IPS-18a (cell line): Measurements from ENCODE around the gene SORCS3.

Experiments used
- H3K27ac ChIP-seq: one replicate; pipeline ENCODE4 v1.5.1; 2013; ENCODE audit warnings: low read length
- H3K27me3 ChIP-seq: one replicate; pipeline ENCODE4 v1.6.1; 2013; ENCODE audit warnings: mild to moderate bottlenecking, low read length; ENCODE audit not compliant: control insufficient read depth, insufficient read depth
- H3K36me3 ChIP-seq: one replicate; pipeline ENCODE4 v1.6.1; 2013; ENCODE audit warnings: low read depth, low read length; ENCODE audit not compliant: control insufficient read depth
- H3K4me1 ChIP-seq: one replicate; pipeline ENCODE4 v1.6.1; 2013; ENCODE audit warnings: low read depth, low read length; ENCODE audit not compliant: control insufficient read depth
- H3K4me3 ChIP-seq: one replicate; pipeline ENCODE4 v1.5.1; 2013; ENCODE audit warnings: low read length
- H3K9ac ChIP-seq: one replicate; pipeline ENCODE4 v1.6.1; 2013; ENCODE audit warnings: mild to moderate bottlenecking, low read length, moderate library complexity
- H3K9me3 ChIP-seq: one replicate; pipeline ENCODE4 v1.6.1; 2013; ENCODE audit warnings: low read depth, low read length; ENCODE audit not compliant: control insufficient read depth

Gene SORCS3

GRCh38 chr10:104873161-104873560, 232.1 kb downstream of the SORCS3 start:
- no peaks in the 10 kb centered on the region for H3K27me3 ChIP-seq
- no peaks in the 10 kb centered on the region for H3K4me1 ChIP-seq

GRCh38 chr10:104875561-104875960, 234.5 kb downstream of the SORCS3 start:
- no peaks in the 10 kb centered on the region for H3K27me3 ChIP-seq
- H3K36me3 ChIP-seq: no peaks in the 10 kb centered on the region
- no peak overlapping the region for H3K27ac ChIP-seq
- no peaks in the 10 kb centered on the region for H3K4me1 ChIP-seq
- no peak overlapping the region for H3K9ac ChIP-seq
- no peak overlapping the region for H3K4me3 ChIP-seq
- no peaks in the 10 kb centered on the region for H3K9me3 ChIP-seq

More at GRCh38 chr10:104873161-104873560, 232.1 kb downstream of the SORCS3 start:
- Histone ChIP-seq H3K27ac (no peak overlapping the region), H3K9ac (no peak overlapping the region), H3K9me3 (no peaks in the 10 kb centered on the region), H3K4me3 (no peak overlapping the region), H3K36me3 (no peaks in the 10 kb centered on the region)

- Histone ChIP-seq H3K36me3 (no peaks in the 10 kb centered on the region), H3K9me3 (no peaks in the 10 kb centered on the region), H3K27me3 (no peaks in the 10 kb centered on the region), H3K27ac (no peak overlapping the region), H3K4me3 (no peak overlapping the region), H3K4me1 (no peaks in the 10 kb centered on the region), H3K9ac (no peak overlapping the region)
Measured at GRCh38 chr10:104880624-104881398, 239.7 kb downstream of the SORCS3 start.

- no peaks in the 10 kb centered on the region for H3K27me3 ChIP-seq
- no peaks in the 10 kb centered on the region for H3K4me1 ChIP-seq
- H3K9me3 ChIP-seq: no peaks in the 10 kb centered on the region
- no peak overlapping the region for H3K4me3 ChIP-seq
- no peak overlapping the region for H3K27ac ChIP-seq
- no peak overlapping the region for H3K9ac ChIP-seq
- no peaks in the 10 kb centered on the region for H3K36me3 ChIP-seq
Measured at GRCh38 chr10:104881740-104882139, 240.7 kb downstream of the SORCS3 start.

GRCh38 chr10:104892879-104893617, 252.0 kb downstream of the SORCS3 start:
- H3K9ac ChIP-seq: no peak overlapping the region
- no peak overlapping the region for H3K27ac ChIP-seq
- peaks cover 3% of the 10 kb centered on the region for H3K9me3 ChIP-seq
- no peaks in the 10 kb centered on the region for H3K4me1 ChIP-seq
- H3K36me3 ChIP-seq: no peaks in the 10 kb centered on the region
- no peaks in the 10 kb centered on the region for H3K27me3 ChIP-seq
- no peak overlapping the region for H3K4me3 ChIP-seq

- no peak overlapping the region for H3K27ac ChIP-seq
- H3K9ac ChIP-seq: no peak overlapping the region
- H3K9me3 ChIP-seq: peaks cover 3% of the 10 kb centered on the region
- H3K4me3 ChIP-seq: no peak overlapping the region
- no peaks in the 10 kb centered on the region for H3K36me3 ChIP-seq
- H3K4me1 ChIP-seq: no peaks in the 10 kb centered on the region
- no peaks in the 10 kb centered on the region for H3K27me3 ChIP-seq
Measured at GRCh38 chr10:104893701-104894100, 252.6 kb downstream of the SORCS3 start.

GRCh38 chr10:104894681-104895080, 253.6 kb downstream of the SORCS3 start:
- H3K9ac ChIP-seq: no peak overlapping the region
- H3K4me3 ChIP-seq: no peak overlapping the region
- no peaks in the 10 kb centered on the region for H3K9me3 ChIP-seq
- H3K36me3 ChIP-seq: no peaks in the 10 kb centered on the region
- H3K27me3 ChIP-seq: no peaks in the 10 kb centered on the region
- H3K4me1 ChIP-seq: no peaks in the 10 kb centered on the region
- H3K27ac ChIP-seq: no peak overlapping the region

GRCh38 chr10:104895541-104895940, 254.5 kb downstream of the SORCS3 start:
- Histone ChIP-seq H3K9me3 (no peaks in the 10 kb centered on the region), H3K4me1 (no peaks in the 10 kb centered on the region), H3K4me3 (no peak overlapping the region), H3K27me3 (no peaks in the 10 kb centered on the region), H3K27ac (no peak overlapping the region), H3K9ac (no peak overlapping the region), H3K36me3 (no peaks in the 10 kb centered on the region)

- Histone ChIP-seq H3K9ac (no peak overlapping the region), H3K4me3 (no peak overlapping the region), H3K27ac (no peak overlapping the region), H3K4me1 (no peaks in the 10 kb centered on the region), H3K36me3 (no peaks in the 10 kb centered on the region), H3K9me3 (no peaks in the 10 kb centered on the region), H3K27me3 (no peaks in the 10 kb centered on the region)
Measured at GRCh38 chr10:104895981-104896380, 254.9 kb downstream of the SORCS3 start.

- no peak overlapping the region for H3K9ac ChIP-seq
- H3K4me3 ChIP-seq: no peak overlapping the region
- no peaks in the 10 kb centered on the region for H3K27me3 ChIP-seq
- H3K4me1 ChIP-seq: no peaks in the 10 kb centered on the region
- H3K36me3 ChIP-seq: no peaks in the 10 kb centered on the region
- no peaks in the 10 kb centered on the region for H3K9me3 ChIP-seq
- no peak overlapping the region for H3K27ac ChIP-seq
Measured at GRCh38 chr10:104897696-104898095, 256.6 kb downstream of the SORCS3 start.

- Histone ChIP-seq H3K9me3 (no peaks in the 10 kb centered on the region), H3K9ac (no peak overlapping the region), H3K27ac (no peak overlapping the region), H3K36me3 (no peaks in the 10 kb centered on the region), H3K4me3 (no peak overlapping the region), H3K4me1 (no peaks in the 10 kb centered on the region), H3K27me3 (no peaks in the 10 kb centered on the region)
Measured at GRCh38 chr10:104899779-104900178, 258.7 kb downstream of the SORCS3 start.

- no peak overlapping the region for H3K9ac ChIP-seq
- H3K9me3 ChIP-seq: no peaks in the 10 kb centered on the region
- H3K4me3 ChIP-seq: no peak overlapping the region
- H3K36me3 ChIP-seq: no peaks in the 10 kb centered on the region
- H3K27me3 ChIP-seq: no peaks in the 10 kb centered on the region
- H3K27ac ChIP-seq: no peak overlapping the region
- no peaks in the 10 kb centered on the region for H3K4me1 ChIP-seq
Measured at GRCh38 chr10:104903433-104903832, 262.3 kb downstream of the SORCS3 start.
